GM19395 (cell line): Measurements from ENCODE around the gene SSX2IP.
"Not testable (repeated sequence)": the region's sequence is repeated elsewhere in the genome, so short reads cannot be mapped to it uniquely, and the experiment has no call there.

Experiments
- ATAC-seq: cut with Tn5 transposase; IDR thresholded peaks from one replicate; pipeline ENCODE4 v1.9.1; 2021; ENCODE audit warnings: mild to moderate bottlenecking, moderate library complexity; ENCODE audit not compliant: unreplicated experiment

SSX2IP gene

DNA sequence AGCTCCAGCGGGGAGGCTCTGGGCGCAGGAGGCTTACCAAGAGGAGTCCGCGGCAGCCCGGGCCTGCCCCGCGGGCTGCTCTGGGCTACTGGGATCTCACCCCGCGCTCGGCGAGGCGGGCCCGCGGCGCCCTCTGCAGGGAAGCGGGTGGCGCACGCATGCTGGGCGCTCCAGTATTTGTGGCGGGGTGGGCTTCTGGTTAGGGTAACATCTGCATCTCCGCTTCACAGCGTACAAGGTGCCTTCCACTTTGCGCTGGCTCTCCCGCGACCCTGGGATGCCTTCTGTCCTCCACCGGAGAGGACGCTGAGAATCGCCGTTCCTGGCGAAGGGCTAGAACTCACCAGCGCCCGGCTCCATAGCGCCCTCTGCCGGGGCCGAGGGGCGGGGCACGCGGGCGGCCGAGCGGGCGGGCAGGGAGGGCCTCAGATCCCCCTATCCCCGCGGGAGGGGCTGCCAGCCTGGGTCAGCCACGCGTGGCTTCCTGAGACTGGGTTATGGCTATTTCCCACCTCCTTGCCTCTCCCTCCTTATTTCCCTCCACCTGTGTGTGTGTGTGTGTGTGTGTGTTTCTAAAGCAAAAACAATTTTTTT, 69.4 kb downstream of the SSX2IP start:
- peak; percentile 98 for ATAC-seq

DNA sequence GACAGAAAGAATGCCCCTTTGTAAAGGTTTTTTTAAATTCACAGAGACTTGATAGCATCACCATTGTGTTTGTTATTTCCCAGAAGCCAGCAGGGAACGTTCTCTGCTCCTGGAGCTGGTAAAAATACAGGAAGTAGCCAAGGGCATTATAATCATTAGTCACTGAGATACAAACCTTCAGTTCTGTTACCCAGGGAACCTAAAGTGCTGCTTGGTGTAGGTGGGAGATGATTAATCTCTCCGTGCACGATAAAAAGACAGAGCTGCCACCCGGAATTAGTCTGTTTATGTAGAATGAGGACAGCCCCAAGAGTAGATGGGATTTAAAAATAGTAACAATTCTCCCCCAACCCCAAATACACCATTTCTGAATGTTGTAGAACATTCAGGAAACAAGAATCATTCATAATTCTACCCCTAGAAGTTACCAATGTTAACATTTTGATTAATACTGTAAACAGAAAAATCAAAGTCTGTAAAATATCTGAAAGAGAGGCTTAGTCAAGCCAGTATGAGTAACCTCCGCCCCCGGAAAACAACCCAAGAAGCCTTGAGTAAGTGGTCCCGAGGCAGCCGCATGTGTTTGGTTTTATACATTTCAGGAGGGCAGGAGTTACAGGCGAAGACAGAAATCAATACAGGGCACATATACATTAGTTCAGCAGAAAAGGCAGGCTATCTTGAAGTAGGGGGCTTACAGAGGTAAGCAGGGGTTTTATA, 70.7 kb downstream of the SSX2IP start:
- no peak for ATAC-seq

DNA sequence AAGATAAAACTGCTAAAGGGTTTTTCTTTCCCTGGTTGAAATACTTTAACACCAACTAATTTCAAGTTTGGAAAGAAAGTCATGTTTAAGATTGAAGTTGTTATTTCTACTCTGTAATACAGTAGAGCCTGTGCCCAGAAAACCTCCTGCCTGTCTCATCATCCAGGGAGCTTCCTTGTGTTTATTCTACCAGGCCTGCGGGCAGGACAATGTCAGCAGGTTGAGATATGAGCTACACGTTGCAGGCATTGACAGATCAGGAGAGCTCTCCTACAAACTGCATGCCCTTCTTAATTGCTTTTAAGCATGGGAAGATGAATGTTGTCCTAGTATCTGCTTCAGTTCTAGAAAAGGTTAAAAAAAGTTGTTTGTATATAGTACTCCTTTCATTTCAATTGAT, 72.9 kb downstream of the SSX2IP start:
- no peak for ATAC-seq

DNA sequence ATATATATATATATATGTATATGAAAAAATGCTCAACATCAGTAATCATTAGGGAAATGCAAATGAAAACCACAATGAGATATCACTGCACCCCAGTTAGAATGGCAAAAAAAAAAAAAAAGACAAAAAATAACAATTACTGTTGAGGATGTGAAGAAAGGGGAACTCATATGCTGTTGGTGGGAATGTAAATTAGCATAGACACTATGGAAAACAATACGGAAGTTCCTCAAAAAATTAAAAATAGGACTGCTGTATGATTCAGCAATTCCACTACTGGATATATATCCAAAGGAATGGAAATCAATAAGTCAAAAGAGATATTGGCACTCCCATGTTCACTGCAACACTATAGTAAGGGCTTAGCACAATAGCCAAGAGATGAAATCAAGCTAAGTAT, 74.5 kb downstream of the SSX2IP start:
- no peak for ATAC-seq

DNA sequence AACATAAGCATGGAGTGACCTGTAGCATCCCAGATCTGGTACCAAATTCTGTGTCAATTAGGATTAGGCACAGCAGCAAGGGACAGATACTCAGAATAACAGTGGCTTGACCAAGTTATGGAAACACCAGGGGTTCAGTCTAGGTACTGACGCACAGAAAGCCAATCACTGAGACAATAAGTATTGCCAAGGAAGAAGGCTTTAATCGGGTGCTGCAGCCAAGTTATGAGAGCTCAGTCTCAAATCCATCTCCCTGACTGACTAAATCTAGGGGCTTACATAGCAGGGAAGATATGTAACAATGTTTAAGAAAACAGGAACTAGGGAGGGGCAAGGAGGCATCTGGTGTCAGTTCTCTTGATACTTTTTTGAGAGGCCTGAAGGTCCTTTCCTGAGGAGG, 76.4 kb downstream of the SSX2IP start:
- ATAC-seq = no peak

DNA sequence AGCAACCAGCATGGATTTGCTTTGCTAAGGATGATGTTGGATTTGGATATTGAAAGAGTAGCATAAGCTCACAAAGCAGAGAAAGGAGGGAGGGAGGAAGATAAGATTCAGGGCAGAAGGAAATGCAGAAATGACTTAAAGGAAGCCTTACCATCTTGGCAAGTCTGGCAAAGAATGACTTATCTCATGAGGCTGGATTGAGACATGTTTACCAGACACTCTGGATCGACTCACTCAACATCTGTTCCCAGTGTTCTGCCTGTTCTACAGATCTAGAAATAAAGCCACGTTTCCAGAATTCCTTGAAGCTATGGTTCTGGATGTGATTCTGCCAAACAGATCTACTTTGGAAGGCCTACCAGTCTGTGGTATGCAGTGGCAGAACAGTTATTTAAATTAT, 77.2 kb downstream of the SSX2IP start:
- ATAC-seq = no peak

DNA sequence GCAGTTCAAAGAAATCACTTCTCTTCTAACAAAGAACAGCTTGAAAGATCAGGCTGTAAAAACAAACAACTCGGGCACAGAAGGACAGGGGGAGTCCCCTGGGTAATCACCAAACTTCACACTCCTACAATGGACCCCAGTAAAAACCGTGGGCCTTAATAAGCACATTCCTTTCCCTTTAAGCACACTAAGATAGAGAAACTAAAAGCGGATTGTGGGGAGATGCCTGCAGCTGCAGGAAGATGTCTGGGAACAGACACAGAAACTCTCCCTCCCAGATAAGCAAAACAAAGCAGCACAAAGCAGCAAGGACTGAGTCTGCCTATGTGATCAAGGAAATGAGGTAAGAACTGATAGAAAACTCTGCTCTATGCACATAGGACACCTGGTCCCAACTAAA, 78.5 kb downstream of the SSX2IP start:
- ATAC-seq = no peak

DNA sequence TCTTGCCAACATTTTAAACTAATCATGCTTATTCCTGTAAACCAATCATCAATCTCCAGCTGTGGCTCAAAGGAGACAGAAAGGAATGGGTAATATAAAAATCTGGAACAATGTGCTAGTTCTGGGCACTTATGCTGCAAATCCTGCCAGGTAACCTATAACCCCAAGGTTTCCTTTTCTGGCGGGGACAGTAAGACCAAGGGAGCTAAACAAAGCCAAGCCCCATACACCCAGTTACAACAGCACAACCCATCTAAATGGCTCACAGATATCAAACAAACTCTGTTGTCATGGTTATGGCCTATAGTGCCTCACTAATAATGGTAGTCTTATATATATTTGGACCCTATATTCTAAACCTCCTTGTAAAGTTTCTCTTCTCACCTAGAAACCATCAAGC, 79.2 kb downstream of the SSX2IP start:
- ATAC-seq = no peak

DNA sequence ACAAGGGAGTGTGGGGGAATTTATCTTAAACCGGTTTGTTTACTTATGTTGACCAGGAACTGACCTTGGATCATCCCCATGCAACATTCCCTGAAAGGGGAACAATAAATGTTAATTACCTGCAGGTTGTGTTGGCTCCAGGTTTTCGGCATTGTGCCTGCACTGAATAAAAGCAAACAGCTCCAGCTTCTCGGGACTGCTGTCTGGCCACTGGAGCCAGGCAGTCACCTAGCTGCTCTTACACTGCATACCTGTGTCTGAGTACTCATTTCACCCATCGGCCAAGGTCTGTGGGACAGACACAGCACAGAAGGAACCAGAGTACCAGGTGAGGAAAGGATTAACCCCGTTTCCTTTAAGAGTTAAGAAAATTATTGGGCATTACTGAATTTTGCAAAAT, 83.3 kb downstream of the SSX2IP start:
- no peak for ATAC-seq

DNA sequence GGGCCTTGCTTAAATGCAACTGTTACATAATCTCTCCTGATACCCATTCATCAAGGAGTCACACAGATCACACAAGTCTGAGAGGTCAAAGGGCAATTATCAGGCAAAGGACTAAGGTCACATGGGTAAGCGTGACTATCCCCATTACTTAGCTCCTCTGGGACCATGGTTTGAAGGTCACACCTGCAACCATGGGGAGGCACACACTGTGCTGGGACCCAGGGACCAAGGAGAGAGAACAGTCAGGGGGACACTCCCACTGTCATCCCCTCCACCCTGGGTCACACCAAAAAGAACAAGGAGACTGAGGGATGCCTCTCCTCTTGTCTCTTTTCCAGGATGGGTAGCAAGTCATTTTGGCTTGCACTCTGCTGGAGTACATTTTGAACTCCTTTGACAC, 85.1 kb downstream of the SSX2IP start:
- ATAC-seq = no peak

DNA sequence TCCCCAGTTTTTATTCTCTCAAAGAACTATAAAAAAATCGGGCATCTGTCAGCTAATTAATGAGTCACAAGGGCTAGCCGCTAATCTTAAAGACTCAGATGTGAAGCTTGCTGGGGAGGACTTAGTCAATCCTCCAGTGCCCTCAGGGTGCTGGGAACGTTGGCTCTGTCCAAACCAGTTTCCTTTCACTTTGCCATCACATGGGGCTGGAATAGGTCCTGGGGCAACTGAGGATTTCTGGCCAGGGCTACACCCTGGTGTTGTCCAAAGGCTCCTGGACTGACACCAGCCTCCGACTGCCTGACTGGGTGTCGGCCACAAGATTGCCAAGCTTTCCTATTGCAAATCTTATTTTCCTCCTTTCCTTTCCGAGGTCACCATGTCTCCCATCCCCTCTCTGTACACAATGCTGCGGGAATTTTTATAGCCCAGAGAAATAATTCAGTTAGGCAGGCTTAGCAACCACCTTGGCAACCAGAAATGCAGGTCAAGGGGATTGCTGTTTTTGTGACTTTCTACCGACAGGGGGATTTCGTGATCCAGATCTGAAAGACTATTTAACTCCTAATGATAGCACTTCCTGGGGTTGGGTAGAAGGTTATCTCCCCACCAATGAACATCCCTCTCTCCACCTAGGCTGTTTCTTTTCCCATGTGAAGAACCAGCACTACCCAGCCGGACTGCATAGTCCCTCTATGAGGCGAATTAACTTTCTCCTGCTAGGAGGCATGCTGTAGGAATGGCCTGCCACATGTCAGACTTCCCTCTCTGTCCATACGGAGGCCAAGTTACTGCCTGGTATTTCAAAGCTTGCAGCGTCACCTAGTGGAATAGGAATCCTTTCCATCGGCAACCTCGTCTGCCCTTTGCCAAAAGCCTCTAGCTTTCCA, 86.1 kb downstream of the SSX2IP start:
- ATAC-seq = no peak

DNA sequence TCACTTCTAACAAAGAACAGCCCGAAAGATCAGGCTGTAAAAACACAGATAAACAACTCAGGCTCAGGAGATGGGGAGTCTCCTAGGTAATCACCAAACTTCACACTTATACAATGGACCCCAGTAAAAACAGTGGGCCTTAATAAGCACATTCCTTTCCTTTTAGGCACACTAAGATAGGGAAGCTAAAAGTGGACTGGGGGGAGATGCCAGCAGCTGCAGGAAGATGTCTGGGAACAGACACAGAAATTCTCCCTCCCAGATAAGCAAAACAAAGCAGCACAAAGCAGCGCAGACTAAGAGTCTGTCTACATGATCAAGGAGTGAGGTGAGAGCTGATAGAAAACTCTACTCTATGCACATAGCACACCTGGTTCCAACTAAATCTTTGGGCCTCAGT, 87.0 kb downstream of the SSX2IP start:
- no peak for ATAC-seq

DNA sequence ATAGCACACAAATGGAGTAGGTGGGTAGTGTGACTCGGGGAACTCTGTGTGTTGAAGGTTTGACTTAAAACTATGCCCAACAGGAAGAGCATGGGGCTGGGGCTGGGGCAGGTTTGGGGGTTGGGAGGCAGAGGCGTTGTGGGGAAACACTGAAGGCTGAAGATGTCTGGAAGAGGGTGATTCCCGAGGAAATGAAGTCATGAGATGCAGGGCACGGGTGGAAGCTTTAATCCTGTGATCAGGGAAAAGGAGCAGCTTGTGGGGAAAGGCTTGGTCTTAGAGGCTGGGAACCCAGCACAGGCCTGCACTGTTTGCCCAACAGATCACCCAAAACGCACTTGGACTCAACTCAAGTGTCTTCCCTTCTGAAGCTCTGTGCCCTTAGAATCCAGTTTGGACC, 89.5 kb downstream of the SSX2IP start:
- no peak for ATAC-seq

DNA sequence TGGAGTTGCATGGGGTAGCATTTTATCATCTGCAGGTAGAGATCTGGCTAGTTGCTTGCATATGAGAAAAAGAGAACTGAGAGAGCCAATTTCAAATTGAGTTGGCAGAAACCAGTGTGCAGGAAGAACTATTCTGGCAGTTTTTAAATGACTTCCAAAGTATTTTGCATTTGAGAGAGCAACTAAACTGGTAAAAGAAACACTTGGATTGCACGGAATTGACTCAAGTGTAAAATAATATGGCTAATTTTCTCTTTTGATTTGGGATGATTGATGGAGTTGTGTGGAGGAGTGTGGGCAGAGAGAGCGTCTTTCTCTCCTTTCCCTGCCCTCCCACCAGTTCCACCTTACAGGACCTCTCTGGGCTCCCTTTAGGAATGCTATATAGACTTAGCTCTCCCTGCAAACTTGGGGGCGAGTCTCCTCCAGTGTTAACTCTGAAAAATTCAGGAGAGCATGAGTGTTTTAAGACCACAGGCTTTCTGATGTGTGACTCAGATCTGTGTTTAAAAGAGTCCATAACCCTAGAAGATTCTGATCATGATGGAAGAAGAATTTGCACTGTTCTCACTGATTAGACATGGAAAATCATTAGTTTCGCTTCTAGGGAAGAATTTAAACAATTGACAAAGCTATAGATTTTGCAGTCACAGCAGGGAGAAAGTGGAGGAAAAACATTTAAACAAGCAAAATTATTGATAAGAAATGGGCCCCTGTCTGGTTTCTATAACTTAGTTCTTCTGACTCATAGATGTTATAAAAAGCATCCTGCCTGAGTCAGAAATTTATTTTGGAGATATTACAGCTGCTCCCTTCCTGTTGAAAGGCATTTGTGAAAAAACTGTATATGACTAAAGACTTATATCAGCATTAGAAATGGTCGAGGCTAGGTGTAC, 91.2 kb downstream of the SSX2IP start:
- ATAC-seq = peak; percentile 85

DNA sequence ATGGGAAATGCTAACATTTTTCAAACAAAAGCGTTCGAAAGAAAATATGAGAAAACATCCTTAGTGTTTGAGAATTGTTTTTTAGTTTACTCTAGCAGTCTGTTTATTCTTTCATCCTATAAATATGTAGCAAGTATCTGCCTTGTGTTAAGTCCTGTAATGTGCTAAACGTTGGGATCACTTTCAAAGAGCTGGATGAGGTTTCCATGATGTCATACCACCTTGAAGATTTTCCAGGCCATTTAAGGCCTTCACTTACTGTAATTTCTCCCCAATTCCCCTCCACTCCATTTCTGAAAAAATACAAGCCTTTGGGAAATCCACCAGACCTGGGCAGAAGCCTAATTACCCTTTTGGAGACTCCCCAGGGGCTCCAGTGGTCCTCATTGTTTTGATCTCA, 91.8 kb downstream of the SSX2IP start:
- peak; percentile 23 for ATAC-seq

DNA sequence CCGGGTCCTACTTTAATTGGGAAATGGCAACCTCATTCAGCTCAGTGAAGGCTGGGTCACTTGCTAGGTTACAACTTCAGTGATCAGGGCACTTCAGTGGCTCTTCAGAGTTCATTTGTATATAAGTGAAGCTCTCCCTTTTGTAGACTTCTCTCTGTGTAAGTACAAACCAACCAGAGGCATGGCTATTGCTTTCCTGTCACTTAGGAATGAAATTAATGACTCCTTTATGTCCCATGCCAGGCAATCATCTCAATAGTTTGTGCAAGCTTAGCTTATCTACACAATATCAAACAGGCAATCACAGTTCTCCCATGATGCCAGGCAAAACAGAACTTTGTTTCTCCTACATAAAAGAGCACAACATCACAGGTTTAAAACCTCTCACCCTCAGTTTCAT, 93.2 kb downstream of the SSX2IP start:
- ATAC-seq = no peak

DNA sequence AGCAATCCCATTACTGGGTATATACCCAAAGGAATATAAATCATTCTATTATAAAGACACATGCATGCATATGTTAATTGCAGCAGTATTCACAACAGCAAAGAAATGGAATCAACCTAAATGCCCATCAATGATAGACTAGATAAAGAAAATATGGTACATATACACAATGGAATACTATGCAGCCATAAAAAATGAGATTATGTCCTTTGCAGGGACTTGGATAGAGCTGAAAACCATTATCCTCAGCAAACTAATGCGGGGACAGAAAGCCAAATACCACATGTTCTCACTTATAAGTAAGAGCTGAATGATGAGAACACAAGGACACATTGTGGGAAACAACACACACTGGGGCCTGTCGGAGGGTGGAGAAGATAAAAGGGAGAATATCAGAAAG, 95.3 kb downstream of the SSX2IP start:
- ATAC-seq = not testable (repeated sequence)
